ENCODE data around the gene CEACAM21.

DNA sequence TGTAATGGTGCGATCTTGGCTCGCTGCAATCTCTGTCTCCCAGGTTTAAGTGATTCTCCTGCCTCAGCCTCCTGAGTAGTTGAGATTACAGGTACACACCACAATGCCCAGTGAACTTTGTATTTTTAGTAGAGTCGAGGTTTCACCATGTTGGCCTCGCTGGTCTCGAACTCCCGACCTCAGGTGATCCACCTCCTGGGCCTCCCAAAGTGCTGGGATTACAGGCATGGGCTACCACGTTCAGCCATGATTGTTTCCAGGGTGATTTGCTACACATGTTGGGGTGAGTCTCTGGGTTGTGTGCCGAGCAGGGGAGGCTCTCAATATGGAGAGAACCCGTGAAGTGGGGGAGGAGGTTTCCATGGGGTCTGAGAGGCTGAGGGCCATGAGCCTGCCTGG is 24.8 kb upstream of the CEACAM21 start:
- no peak for TF ChIP-seq EZH2 (IDR thresholded peaks at IDR 0.05)
- no peak for TF ChIP-seq POLR2A (IDR thresholded peaks at IDR 0.05; ENCODE audit: borderline replicate concordance, extremely low read depth, insufficient read depth, insufficient read length)
- no peak for TF ChIP-seq CEBPB (IDR thresholded peaks at IDR 0.05; ENCODE audit: low read depth)
- TF ChIP-seq, protein P1, sequence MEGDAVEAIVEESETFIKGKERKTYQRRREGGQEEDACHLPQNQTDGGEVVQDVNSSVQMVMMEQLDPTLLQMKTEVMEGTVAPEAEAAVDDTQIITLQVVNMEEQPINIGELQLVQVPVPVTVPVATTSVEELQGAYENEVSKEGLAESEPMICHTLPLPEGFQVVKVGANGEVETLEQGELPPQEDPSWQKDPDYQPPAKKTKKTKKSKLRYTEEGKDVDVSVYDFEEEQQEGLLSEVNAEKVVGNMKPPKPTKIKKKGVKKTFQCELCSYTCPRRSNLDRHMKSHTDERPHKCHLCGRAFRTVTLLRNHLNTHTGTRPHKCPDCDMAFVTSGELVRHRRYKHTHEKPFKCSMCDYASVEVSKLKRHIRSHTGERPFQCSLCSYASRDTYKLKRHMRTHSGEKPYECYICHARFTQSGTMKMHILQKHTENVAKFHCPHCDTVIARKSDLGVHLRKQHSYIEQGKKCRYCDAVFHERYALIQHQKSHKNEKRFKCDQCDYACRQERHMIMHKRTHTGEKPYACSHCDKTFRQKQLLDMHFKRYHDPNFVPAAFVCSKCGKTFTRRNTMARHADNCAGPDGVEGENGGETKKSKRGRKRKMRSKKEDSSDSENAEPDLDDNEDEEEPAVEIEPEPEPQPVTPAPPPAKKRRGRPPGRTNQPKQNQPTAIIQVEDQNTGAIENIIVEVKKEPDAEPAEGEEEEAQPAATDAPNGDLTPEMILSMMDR (IDR thresholded peaks at IDR 0.05 in 2 of 3, conservative IDR thresholded peaks at IDR 0.05 in 1 of 3; ENCODE audit: borderline replicate concordance in 1 of 3, insufficient read depth in 1 of 3, low read depth in 2 of 3, low read length in 2 of 3), result no peak
- no peak for TF ChIP-seq ZFX (IDR thresholded peaks at IDR 0.05)
- TF ChIP-seq SP1 (IDR thresholded peaks at IDR 0.05; ENCODE audit: low read depth), result no peak
- TF ChIP-seq, protein P2, sequence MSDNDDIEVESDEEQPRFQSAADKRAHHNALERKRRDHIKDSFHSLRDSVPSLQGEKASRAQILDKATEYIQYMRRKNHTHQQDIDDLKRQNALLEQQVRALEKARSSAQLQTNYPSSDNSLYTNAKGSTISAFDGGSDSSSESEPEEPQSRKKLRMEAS (IDR thresholded peaks at IDR 0.05), result no peak
- TF ChIP-seq ELF1 (IDR thresholded peaks at IDR 0.05; ENCODE audit: borderline replicate concordance, low read depth), result no peak
